Ectodermal cell (in vitro differentiated cells): Measurements from ENCODE around the gene HBD. TPM values are rescaled to one million over a fixed set of nuclear protein-coding genes. Genes with fewer than 3 reads are reported as not detected.

Experiments used
- H3K27ac ChIP-seq: 2 replicates; pipeline ENCODE4 v1.7.0; 2013; ENCODE audit warnings: mild to moderate bottlenecking, low read depth, low read length; ENCODE audit not compliant: insufficient read depth, poor library complexity, severe bottlenecking
- H3K27me3 ChIP-seq: 2 replicates; pipeline ENCODE4 v1.7.0; 2013; ENCODE audit warnings: mild to moderate bottlenecking, low read length; ENCODE audit not compliant: insufficient read depth, control insufficient read depth, poor library complexity, severe bottlenecking
- H3K36me3 ChIP-seq: one replicate; pipeline ENCODE4 v1.7.0; 2013; ENCODE audit warnings: low read length; ENCODE audit not compliant: control insufficient read depth, insufficient read depth
- H3K4me1 ChIP-seq: one replicate; pipeline ENCODE4 v1.7.0; 2013; ENCODE audit warnings: low read length; ENCODE audit not compliant: control insufficient read depth, insufficient read depth
- H3K4me3 ChIP-seq: 2 replicates; pipeline ENCODE4 v1.7.0; 2013; ENCODE audit warnings: low read depth, low read length, control low read depth; ENCODE audit not compliant: insufficient read depth
- H3K9me3 ChIP-seq: 2 replicates; pipeline ENCODE4 v1.7.0; 2013; ENCODE audit warnings: mild to moderate bottlenecking, low read length, moderate library complexity; ENCODE audit not compliant: control insufficient read depth
- WGBS, 2 experiments: methylation state at CpG; one replicate each; pipeline ENCODE4 v1.1.7; 2013; ENCODE audit warnings: missing lambda C conversion rate in 2 of 2; 5-methylcytosine and 5-hydroxymethylcytosine counted together
- polyA plus RNA-seq, 4 experiments: library from polyadenylated mRNA; stranded (reverse); fragments of 50-300 nt; gene quantifications; one replicate each; pipeline ENCODE4 v1.2.3, GENCODE V29; 2013

Gene HBD
- polyA plus RNA-seq (2013, experiment 1 of 4): not detected
- polyA plus RNA-seq (2013, experiment 2 of 4): not detected
- polyA plus RNA-seq (2013, experiment 3 of 4): not detected
- polyA plus RNA-seq (2013, experiment 4 of 4): not detected

DNA sequence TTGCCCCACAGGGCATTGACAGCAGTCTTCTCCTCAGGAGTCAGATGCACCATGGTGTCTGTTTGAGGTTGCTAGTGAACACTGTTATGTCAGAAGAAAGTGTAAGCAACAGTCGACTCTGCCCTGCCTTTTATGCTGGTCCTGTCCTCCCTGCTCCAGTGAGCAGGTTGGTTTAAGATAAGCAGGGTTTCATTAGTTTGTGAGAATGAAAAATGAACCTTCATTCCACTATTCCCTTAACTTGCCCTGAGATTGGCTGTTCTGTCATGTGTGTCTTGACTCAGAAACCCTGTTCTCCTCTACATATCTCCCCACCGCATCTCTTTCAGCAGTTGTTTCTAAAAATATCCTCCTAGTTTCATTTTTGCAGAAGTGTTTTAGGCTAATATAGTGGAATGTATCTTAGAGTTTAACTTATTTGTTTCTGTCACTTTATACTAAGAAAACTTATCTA is at the start of gene HBD:
Gene HBD (minus strand): TSS at position 103 of the 454 bp plus-strand sequence. CDS start 50 bp downstream, at position 53.
- Histone ChIP-seq H3K36me3 (no peaks in the 10 kb centered on the region), H3K9me3 (no peaks in the 10 kb centered on the region), H3K4me3 (no peak within 1 kb of the TSS), H3K4me1 (no peaks in the 10 kb centered on the region), H3K27ac (no peak within 1 kb of the TSS), H3K27me3 (no peaks in the 10 kb centered on the region)
- WGBS, 2 experiments: 87 to 96% methylated on average over 2 of the region's 2 CpGs

GRCh38 chr11:5283882-5284281 is 49.6 kb upstream of the HBD start:
- Histone ChIP-seq H3K4me1 (peaks cover 4% of the 10 kb centered on the region), H3K4me3 (no peak overlapping the region), H3K9me3 (no peaks in the 10 kb centered on the region), H3K27ac (no peak overlapping the region), H3K36me3 (no peaks in the 10 kb centered on the region), H3K27me3 (no peaks in the 10 kb centered on the region)
- WGBS, 2 experiments: 87 to 96% methylated on average over 1 of the region's 1 CpG

- Histone ChIP-seq H3K9me3 (no peaks in the 10 kb centered on the region), H3K27me3 (no peaks in the 10 kb centered on the region), H3K4me1 (peaks cover 4% of the 10 kb centered on the region), H3K4me3 (no peak overlapping the region), H3K36me3 (no peaks in the 10 kb centered on the region), H3K27ac (no peak overlapping the region)
- WGBS, 2 experiments: 93 to 94% methylated on average over 2 to 3 of the region's 3 CpGs
These were observed 48.8 kb upstream of the HBD start for GRCh38 chr11:5283086-5283485.

GRCh38 chr11:5282628-5283027 is 48.3 kb upstream of the HBD start:
- Histone ChIP-seq H3K4me1 (peaks cover 4% of the 10 kb centered on the region), H3K4me3 (no peak overlapping the region), H3K9me3 (no peaks in the 10 kb centered on the region), H3K36me3 (no peaks in the 10 kb centered on the region), H3K27ac (no peak overlapping the region), H3K27me3 (no peaks in the 10 kb centered on the region)
- WGBS, 2 experiments: 91 to 95% methylated on average over 2 of the region's 2 CpGs

DNA sequence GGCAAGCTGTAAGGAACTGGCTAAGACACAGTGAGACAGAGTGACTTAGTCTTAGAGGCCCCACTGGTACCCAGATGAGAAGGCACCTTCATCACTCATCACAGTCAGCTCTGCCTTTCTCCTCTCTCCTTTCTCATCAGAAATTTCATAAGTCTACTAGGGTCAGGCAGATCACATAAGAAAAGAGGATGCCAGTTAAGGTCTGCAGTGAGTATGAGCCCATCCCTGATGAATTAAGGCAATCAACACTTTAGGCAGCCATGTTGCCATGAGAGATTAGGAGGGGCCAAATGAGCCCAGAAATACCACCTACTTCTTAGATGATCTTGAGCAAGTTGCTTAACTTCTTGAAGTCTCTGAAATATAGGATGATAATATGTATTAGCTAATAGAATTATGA is 47.3 kb upstream of the HBD start:
- Histone ChIP-seq H3K4me3 (no peak overlapping the region), H3K27me3 (no peaks in the 10 kb centered on the region), H3K27ac (no peak overlapping the region), H3K9me3 (no peaks in the 10 kb centered on the region), H3K36me3 (no peaks in the 10 kb centered on the region), H3K4me1 (peaks cover 4% of the 10 kb centered on the region)

DNA sequence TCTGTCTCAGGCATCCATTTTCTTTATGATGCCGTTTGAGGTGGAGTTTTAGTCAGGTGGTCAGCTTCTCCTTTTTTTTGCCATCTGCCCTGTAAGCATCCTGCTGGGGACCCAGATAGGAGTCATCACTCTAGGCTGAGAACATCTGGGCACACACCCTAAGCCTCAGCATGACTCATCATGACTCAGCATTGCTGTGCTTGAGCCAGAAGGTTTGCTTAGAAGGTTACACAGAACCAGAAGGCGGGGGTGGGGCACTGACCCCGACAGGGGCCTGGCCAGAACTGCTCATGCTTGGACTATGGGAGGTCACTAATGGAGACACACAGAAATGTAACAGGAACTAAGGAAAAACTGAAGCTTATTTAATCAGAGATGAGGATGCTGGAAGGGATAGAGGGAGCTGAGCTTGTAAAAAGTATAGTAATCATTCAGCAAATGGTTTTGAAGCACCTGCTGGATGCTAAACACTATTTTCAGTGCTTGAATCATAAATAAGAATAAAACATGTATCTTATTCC is 46.4 kb upstream of the HBD start:
- WGBS, 2 experiments: 86 to 87% methylated on average over 3 of the region's 3 CpGs
- Histone ChIP-seq H3K9me3 (no peaks in the 10 kb centered on the region), H3K36me3 (no peaks in the 10 kb centered on the region), H3K4me3 (no peak overlapping the region), H3K4me1 (peaks cover 4% of the 10 kb centered on the region), H3K27me3 (no peaks in the 10 kb centered on the region), H3K27ac (no peak overlapping the region)

GRCh38 chr11:5279471-5280090 is 45.3 kb upstream of the HBD start:
- WGBS, 2 experiments: 89 to 91% methylated on average over 4 of the region's 4 CpGs
- H3K36me3 ChIP-seq: no peaks in the 10 kb centered on the region
- no peaks in the 10 kb centered on the region for H3K27me3 ChIP-seq
- no peak overlapping the region for H3K4me3 ChIP-seq
- H3K27ac ChIP-seq: no peak overlapping the region
- no peaks in the 10 kb centered on the region for H3K9me3 ChIP-seq
- peaks cover 4% of the 10 kb centered on the region for H3K4me1 ChIP-seq

GRCh38 chr11:5277807-5278382 is 43.6 kb upstream of the HBD start:
- 94 to 97% methylated on average over 1 of the region's 1 CpG for WGBS, 2 experiments

GRCh38 chr11:5276697-5277096 is 42.4 kb upstream of the HBD start:
- Histone ChIP-seq H3K4me1 (peaks cover 4% of the 10 kb centered on the region), H3K36me3 (no peaks in the 10 kb centered on the region), H3K9me3 (no peaks in the 10 kb centered on the region), H3K27ac (no peak overlapping the region), H3K4me3 (no peak overlapping the region), H3K27me3 (no peaks in the 10 kb centered on the region)
- WGBS, 2 experiments: 92 to 100% methylated on average over 1 to 2 of the region's 2 CpGs

More at GRCh38 chr11:5277807-5278382, 43.6 kb upstream of the HBD start:
- Histone ChIP-seq H3K27me3 (no peaks in the 10 kb centered on the region), H3K9me3 (no peaks in the 10 kb centered on the region), H3K4me1 (peaks cover 4% of the 10 kb centered on the region), H3K36me3 (no peaks in the 10 kb centered on the region), H3K4me3 (no peak overlapping the region), H3K27ac (no peak overlapping the region)

- no peak overlapping the region for H3K4me3 ChIP-seq
- H3K9me3 ChIP-seq: no peaks in the 10 kb centered on the region
- H3K27ac ChIP-seq: no peak overlapping the region
- H3K27me3 ChIP-seq: no peaks in the 10 kb centered on the region
- no peaks in the 10 kb centered on the region for H3K4me1 ChIP-seq
- H3K36me3 ChIP-seq: no peaks in the 10 kb centered on the region
- 91 to 94% methylated on average over 6 of the region's 6 CpGs for WGBS, 2 experiments
These were observed 41.3 kb upstream of the HBD start for GRCh38 chr11:5275369-5276110.
